ENCODE measurements around the gene FLT4. TPM values are rescaled to one million over a fixed set of nuclear protein-coding genes. Genes with fewer than 3 reads are reported as not detected.

The FLT4 gene
- polyA plus RNA-seq, 2 of the 4 experiments (the other 2 are of a cell fraction): 2.0 to 2.6 TPM

DNA sequence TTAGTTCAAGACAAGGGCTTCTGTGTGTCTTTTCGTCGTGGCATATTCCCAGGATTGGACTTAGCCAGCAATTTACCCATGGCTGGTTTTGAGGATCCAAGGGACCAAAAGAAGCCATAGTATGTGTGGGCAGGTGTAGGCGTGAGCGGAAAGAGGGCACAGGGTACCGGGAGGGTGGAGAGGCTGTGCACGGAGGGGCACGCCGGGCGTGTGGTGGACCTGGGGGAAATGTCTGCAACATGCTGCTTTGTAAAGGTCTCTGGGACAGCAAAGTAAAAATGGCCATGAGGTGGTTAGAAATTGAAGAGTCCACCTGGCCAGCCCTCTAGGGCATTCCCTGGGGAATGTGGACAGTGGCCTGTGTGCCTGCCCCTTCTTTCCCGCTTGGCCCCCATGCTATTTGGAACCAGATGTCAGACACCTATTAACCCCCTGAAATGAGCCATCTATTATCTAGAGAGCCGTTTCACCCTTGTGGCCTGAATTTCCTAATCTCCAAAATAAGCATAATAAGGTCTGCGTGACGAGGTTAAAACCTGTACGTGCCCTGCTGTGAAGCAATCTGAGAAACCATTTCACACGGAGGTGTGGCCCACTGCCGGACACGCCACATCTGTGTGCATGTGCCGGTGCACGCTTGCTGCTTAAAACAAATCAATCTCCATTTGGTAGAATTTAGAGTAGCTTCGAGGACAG is 5.1 kb downstream of the FLT4 start (continued):
- TF ChIP-seq, protein P1, sequence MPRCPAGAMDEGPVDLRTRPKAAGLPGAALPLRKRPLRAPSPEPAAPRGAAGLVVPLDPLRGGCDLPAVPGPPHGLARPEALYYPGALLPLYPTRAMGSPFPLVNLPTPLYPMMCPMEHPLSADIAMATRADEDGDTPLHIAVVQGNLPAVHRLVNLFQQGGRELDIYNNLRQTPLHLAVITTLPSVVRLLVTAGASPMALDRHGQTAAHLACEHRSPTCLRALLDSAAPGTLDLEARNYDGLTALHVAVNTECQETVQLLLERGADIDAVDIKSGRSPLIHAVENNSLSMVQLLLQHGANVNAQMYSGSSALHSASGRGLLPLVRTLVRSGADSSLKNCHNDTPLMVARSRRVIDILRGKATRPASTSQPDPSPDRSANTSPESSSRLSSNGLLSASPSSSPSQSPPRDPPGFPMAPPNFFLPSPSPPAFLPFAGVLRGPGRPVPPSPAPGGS (IDR thresholded peaks at IDR 0.05): no peak
- TF ChIP-seq MAFK (IDR thresholded peaks at IDR 0.05; ENCODE audit: partially characterized antibody): no peak
- no peak for TF ChIP-seq EHF (CRISPR knock-in tag; IDR thresholded peaks at IDR 0.05)
- TF ChIP-seq TFCP2L1 (CRISPR knock-in tag; IDR thresholded peaks at IDR 0.05): no peak
- no peak for TF ChIP-seq HOXB13 (CRISPR knock-in tag; IDR thresholded peaks at IDR 0.05; ENCODE audit: low read depth)
- TF ChIP-seq, protein P2, sequence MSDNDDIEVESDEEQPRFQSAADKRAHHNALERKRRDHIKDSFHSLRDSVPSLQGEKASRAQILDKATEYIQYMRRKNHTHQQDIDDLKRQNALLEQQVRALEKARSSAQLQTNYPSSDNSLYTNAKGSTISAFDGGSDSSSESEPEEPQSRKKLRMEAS (IDR thresholded peaks at IDR 0.05): no peak
- no peak for TF ChIP-seq HOXB5 (CRISPR knock-in tag; IDR thresholded peaks at IDR 0.05)
- no peak for TF ChIP-seq MAZ (IDR thresholded peaks at IDR 0.05; ENCODE audit: borderline replicate concordance, low read depth, low read length)
- no peak for TF ChIP-seq SREBF2 (IDR thresholded peaks at IDR 0.05)
- no peak for TF ChIP-seq ELK1 (IDR thresholded peaks at IDR 0.05; ENCODE audit: low read depth, low read length)

- Histone ChIP-seq H3K4me2 (no peak overlapping the region), H3K4me1 (no peaks in the 10 kb centered on the region), H3K9me3 (no peaks in the 10 kb centered on the region), H3K4me3 (no peak overlapping the region), H3K27ac (no peak overlapping the region)
- TF ChIP-seq E2F6 (IDR thresholded peaks at IDR 0.05; ENCODE audit: borderline replicate concordance, low read depth): no peak
- no peak for TF ChIP-seq JUN (IDR thresholded peaks at IDR 0.05)
- no peak for TF ChIP-seq CTCF (IDR thresholded peaks at IDR 0.05)
- TF ChIP-seq ZFP36 (IDR thresholded peaks at IDR 0.05; ENCODE audit: borderline replicate concordance, partially characterized antibody): no peak
- TF ChIP-seq HOXB13 (CRISPR knock-in tag; IDR thresholded peaks at IDR 0.05; ENCODE audit: low read depth): no peak
- TF ChIP-seq CBX2 (IDR thresholded peaks at IDR 0.05; ENCODE audit: borderline replicate concordance, low read depth): no peak
- no peak for TF ChIP-seq BHLHE40 (IDR thresholded peaks at IDR 0.05; ENCODE audit: low read depth, low read length)
- no peak for TF ChIP-seq HOXB5 (CRISPR knock-in tag; IDR thresholded peaks at IDR 0.05)
- TF ChIP-seq EP300 (IDR thresholded peaks at IDR 0.05): no peak
- TF ChIP-seq HEYL (CRISPR knock-in tag; IDR thresholded peaks at IDR 0.05): no peak
- TF ChIP-seq FOSL2 (IDR thresholded peaks at IDR 0.05): no peak
- TF ChIP-seq FOSL2 (CRISPR knock-in tag; IDR thresholded peaks at IDR 0.05): no peak
- TF ChIP-seq MYC (IDR thresholded peaks at IDR 0.05; ENCODE audit: borderline replicate concordance, low read length): no peak
- TF ChIP-seq, protein P1 (IDR thresholded peaks at IDR 0.05): no peak
- TF ChIP-seq GATA3 (IDR thresholded peaks at IDR 0.05; ENCODE audit: borderline replicate concordance): no peak
- TF ChIP-seq KDM5A (IDR thresholded peaks at IDR 0.05): no peak
- TF ChIP-seq SMC3 (IDR thresholded peaks at IDR 0.05): no peak
- no peak for TF ChIP-seq EHF (CRISPR knock-in tag; IDR thresholded peaks at IDR 0.05)
- TF ChIP-seq PHF8 (IDR thresholded peaks at IDR 0.05; ENCODE audit: borderline replicate concordance, low read depth): no peak
- no peak for TF ChIP-seq HMGXB4 (CRISPR knock-in tag; IDR thresholded peaks at IDR 0.05; ENCODE audit: borderline replicate concordance)
- ATAC-seq (no peak), FAIRE-seq (no peak), DNase-seq (ENCODE audit: low read depth in 1 of 2, low spot score in 1 of 2) (no peak)
- ChIA-PET CTCF (interaction anchor here (0.6 to 1.3 kb wide), 5 partner anchors 10 to 37 kb away, joined by 3 to 5 read pairs (median 4); no protein-coding TSS in a partner anchor), POLR2A (no interaction called here)
- WGBS (ENCODE audit: missing lambda C conversion rate): 59% methylated on average over 17 of the region's 17 CpGs
These were observed 6.1 kb downstream of the FLT4 start for GRCh38 chr5:180643191-180643851.

Measured in A549 (cell line).